ENCODE data around the gene FIBCD1. TPM values are rescaled to one million over a fixed set of nuclear protein-coding genes. Genes with fewer than 3 reads are reported as not detected.
"Not testable (repeated sequence)": the region's sequence is repeated elsewhere in the genome, so short reads cannot be mapped to it uniquely, and the experiment has no call there.

FIBCD1 gene
- total RNA-seq, 1 donor, result not detected

DNA sequence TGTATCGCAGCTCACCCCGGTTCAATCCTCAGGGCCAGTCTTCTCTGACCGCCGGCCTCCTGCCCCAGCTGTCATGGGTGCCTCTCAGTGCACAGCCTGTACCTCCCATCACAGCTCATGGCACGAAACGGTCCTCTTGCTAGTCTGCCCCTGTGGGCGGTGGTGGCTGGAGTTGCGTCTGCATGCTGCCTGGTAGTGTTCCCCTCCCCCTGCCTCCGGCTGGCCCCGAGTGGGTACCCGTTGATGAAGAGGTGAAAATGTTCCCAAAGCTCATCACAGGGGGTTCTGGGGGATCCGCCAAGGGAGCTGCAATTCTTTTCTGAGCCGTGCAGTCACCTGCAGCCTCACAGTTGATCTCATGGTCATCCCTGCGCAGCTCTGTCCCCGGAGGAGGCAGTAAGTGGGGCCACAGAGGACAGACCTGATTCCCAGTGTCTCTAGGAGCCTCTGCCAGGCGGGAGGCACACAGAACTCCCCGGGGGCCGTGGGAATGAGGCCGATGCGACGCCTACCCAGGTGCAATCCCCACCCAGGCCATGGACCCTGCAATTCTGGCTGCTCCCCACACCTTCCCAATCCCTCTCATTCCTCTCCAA is 34.7 kb upstream of the FIBCD1 start:
- no peak for DNase-seq (ENCODE audit: low read depth in 2 of 3, low spot score in 2 of 3)

DNA sequence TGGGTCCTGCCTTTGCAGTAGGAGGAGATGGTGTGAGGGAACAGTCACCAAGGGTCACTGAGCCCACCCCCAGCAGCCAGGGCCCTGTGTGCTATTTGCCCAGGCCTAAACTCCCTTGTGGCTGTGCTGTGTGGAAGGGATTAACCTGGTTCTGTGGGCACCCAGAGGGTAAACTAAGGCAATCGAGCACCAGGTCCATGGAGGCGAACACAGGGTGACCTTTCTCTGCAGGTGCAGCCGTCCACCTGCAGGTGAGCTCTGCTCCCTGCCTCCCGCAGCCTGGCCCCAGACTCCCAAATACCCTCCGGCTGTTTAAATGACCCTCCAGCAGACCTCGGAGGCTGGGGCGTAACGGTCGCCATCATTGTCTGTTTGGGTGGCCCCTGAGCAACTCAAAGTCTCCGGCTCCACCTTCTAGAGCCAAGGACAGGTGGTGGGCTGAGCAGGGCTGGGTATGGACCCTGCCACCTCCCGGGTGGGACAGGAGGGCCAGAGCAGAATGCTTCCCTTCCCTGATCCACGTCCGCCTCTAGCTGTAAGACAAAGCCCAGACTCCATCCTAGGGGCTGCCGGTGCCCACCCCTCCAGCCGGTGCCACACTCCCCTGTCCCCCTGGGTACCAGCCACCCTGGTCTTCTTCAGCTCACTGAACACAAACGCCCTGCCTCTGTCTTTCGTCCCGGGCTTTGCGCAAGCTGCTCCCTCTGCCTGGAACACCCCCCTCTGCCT is 34.1 kb upstream of the FIBCD1 start:
- no peak for DNase-seq (ENCODE audit: low read depth in 2 of 3, low spot score in 2 of 3)

DNA sequence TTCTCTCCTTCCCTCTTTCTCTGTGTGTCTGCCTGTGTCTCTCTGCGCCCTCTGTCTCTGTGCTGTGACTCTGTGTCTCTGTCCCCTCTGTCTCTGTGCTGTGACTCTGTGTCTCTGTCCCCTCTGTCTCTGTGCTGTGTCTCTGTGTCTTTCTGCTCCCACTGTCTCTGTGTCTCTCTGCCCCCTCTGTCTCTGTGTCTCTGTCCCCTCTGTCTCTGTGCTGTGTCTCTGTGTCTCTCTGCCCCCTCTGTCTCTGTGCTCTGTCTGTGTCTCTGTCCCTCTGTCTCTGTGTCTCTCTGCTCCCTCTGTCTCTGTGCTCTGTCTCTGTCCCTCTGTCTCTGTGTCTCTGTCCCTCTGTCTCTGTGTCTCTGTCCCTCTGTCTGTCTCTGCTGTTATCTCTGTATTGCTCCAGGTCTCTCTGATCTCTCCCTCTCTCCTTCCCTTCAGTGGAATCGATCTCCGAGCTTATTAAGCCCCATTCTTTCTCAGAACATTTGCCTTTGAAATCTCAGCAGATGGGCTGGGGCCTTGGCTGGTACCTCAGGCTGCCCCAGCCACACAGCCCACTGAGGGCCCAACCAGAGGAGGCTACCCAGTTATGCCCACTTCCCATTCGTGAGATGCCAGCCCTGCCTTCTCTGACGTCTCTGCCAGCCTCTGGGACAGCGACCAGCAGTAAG is 33.4 kb upstream of the FIBCD1 start:
- DNase-seq (ENCODE audit: low read depth in 2 of 3, low spot score in 2 of 3), result no peak

DNA sequence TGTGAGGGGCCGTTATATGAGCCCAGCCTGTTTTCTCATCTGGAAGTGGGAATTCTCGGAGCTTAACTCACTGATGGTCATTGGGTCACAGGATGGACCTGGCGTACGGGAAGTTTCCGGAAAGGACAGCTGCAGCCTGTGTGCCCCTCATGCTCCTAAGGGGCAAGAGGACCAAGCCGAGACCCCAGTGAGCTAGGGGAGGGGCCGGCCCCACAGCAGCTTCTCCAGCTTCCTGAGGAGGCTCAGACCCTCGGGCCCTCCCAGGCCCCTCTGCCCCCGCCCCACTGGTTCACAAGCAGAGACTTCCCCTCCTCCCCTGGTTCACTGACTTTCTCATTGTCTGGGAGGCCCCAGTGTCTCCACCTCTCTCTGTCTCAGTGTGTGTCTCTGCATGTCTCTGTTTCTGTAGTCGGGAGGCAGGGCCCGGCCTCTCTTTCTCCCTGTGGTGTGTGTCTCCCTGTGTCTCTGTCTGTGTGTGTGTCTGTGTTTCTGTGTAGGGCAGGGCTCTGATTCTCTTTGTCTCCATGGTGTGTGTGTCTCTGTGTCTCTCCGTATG is 32.3 kb upstream of the FIBCD1 start:
- no peak for DNase-seq (ENCODE audit: low read depth in 2 of 3, low spot score in 2 of 3)

- DNase-seq (ENCODE audit: low read depth in 2 of 3, low spot score in 2 of 3), result no peak
Observed at GRCh38 chr9:130970855-130971254, 31.8 kb upstream of the FIBCD1 start.

- no peak for DNase-seq (ENCODE audit: low read depth in 2 of 3, low spot score in 2 of 3)
Observed at GRCh38 chr9:130970052-130970451, 31.0 kb upstream of the FIBCD1 start.

DNA sequence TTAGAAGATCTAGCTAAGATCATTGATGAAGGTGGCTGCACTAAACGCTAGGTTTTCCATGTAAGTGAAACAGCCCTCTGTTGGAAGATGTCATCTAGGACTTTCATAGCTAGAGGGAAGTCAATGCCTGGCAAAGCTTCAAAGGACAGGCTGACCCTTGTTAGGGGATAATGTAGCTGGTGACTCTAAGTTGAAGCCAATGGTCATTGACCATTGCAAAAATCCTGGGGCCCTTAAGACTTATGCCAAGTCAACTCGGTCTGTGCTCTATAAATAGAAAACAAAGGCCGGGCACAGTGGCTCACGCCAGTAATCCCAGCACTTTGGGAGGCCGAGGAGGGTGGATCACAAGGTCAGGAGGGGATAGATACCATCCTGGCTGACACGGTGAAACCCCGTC is 26.6 kb upstream of the FIBCD1 start:
- DNase-seq (ENCODE audit: low read depth in 2 of 3, low spot score in 2 of 3), result no peak

DNA sequence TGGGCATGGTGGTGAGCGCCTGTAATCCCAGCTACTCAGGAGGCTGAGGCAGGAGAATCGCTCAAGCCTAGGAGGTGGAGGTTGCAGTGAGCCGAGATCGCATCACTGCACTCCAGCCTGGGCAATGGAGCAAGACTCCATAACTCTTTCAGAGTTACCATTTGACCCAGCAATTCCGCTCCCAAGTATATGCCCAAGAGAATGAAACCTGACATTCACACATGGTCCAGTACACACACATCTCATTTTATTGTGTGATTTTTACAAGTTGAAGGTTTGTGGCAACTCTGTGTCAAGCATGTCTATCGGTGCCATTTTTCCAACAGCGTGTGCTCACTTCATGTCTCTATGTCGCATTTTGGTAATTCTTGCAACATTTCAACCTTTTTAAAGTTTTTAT is 24.9 kb upstream of the FIBCD1 start:
- no peak for DNase-seq (ENCODE audit: low read depth in 2 of 3, low spot score in 2 of 3)

DNA sequence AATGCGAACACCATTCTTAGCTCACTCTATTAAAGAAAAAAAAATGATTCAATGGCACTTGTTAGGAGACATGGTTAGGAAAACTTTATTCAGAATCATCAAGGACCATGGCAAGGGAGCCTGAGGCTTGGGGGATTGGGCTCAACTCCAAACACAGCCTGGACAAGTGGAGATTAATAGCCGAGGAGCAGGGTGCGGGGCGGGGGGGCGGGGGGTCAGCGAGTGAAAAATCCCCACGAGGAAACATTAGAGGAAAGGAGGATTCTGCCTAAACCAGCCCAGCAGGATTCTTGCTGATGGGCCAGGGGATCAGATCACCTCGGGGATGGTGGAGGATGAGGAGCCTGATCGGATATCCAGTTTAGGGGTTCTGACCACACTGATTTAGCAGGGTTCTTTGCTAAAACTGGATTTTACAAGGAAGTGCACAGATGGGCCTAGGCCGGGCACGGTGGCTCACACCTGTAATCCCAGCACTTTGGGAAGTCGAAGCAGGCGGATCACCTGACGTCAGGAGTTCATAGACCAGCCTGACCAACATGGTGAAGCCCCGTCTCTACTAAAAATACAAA is 24.4 kb upstream of the FIBCD1 start:
- no peak for DNase-seq (ENCODE audit: low read depth in 2 of 3, low spot score in 2 of 3)

GRCh38 chr9:130962418-130963316 is 23.6 kb upstream of the FIBCD1 start:
- no peak for DNase-seq (ENCODE audit: low read depth in 2 of 3, low spot score in 2 of 3)

DNA sequence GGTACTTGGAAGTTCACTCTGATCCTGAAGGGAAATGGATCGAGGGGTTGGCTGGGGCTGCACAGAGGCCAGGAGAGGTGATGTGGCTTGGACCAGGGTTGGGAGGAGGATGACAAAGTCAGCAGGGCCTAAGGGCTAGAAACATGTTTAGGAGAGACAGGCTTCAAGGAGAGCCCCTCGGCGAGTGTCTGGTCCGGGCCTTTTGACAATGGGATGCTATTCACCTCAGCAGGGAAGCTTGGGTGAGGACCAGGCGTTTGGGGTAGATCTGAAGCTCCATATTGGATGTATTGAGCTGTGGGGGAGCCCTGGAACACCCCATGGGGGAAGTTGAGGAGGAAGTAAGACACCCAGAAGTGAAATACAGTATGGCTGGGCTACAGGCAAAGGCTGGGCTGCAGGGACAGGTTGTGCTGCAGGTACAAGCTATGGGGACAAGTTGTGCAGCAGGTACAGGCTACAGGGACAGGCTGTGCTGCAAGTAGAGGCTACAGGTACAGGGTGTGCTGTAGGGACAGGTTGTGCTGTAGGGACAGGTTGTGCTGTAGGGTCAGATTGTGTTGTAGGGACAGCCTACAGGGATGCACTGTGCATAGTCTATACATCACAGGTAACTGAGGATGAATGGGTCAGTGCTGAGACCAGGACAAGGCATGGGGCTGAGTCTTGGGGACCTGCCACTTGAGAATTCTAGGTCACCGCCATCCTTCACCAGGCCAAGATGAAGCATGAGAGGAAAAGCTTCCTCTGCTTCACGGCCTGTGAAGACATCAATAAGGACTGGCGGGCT is 22.7 kb upstream of the FIBCD1 start:
- DNase-seq (ENCODE audit: low read depth in 2 of 3, low spot score in 2 of 3), result no peak

DNA sequence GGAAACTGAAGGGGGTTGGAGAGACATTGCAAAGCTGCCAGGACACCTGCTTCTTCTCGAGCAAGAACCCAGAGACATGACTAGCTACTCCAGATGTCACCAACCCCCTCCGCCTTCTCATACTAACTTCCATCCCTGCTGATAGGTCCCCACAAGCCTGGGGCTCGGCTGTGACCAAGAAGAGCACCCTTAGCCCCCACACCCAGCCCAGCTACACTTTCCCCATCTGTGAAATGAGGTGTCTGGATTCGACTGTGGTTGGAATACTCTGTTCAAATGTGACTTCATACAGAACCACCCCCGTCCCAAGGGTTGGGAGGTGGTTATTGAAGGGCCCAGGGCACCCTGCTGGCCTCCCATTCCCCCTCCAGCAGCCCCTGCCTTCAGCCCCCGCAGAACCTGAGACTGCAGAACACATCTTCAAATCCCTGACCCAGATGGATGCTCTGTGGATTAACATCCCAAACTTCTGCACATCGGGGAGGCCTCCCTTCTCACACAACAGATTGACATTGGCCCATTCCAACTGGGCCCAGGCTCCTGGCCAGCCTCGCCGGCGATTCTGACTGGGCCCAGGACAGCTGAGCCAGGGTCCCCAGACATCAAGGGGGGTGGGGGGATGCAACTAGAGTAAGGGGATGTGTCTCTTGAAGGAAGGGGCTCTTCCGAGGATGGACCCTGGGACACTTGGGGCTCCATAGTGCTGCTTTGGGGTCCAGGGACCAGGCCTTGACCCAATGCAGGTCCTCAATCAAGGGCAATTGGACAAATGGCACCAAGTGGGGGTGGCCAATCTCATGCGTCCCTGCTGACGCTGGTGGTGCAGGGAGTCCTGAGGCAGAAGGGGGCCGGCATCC is 21.7 kb upstream of the FIBCD1 start:
- DNase-seq (ENCODE audit: low read depth in 2 of 3, low spot score in 2 of 3), result no peak

GRCh38 chr9:130959809-130960334 is 20.8 kb upstream of the FIBCD1 start:
- no peak for DNase-seq (ENCODE audit: low read depth in 2 of 3, low spot score in 2 of 3)

GRCh38 chr9:130958564-130958963 is 19.5 kb upstream of the FIBCD1 start:
- not testable (repeated sequence) for DNase-seq (ENCODE audit: low read depth in 2 of 3, low spot score in 2 of 3)

DNA sequence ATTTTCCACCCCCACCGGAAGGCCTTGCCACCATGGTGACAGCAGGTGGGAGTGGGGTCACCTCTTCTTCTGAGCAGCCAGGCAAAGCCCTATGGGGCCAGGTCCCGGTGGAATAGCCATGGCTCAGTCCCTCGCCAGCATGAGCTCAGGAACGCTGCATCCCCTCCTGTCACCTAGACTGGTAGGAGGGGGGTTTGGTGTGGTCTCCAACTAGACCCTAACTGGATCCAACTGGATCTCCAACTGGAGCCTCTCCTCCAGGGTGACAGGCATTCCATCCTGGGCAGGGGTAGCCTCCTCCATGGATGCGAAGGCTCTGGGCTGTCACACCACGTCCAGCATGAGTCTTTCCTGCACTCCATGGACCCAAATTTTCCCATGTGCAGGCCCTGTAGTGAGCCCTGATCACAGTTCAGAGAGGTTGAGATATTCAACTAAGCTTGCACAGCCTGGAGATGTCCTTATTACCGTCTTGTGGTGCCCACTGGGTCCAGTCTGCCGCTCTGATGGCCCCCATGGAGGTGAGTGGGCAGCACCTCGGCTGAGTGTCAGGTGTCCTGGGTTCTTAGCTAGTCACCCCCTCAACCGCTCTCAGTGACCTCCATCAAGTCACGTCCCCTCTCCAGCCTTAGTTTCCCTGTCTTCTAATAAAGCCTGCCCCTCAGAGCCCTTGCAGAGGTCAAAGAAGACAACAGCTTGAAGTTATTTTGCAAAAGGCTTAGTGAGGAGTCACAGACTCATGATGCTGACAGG is 18.6 kb upstream of the FIBCD1 start:
- DNase-seq (ENCODE audit: low read depth in 2 of 3, low spot score in 2 of 3), result no peak

DNA sequence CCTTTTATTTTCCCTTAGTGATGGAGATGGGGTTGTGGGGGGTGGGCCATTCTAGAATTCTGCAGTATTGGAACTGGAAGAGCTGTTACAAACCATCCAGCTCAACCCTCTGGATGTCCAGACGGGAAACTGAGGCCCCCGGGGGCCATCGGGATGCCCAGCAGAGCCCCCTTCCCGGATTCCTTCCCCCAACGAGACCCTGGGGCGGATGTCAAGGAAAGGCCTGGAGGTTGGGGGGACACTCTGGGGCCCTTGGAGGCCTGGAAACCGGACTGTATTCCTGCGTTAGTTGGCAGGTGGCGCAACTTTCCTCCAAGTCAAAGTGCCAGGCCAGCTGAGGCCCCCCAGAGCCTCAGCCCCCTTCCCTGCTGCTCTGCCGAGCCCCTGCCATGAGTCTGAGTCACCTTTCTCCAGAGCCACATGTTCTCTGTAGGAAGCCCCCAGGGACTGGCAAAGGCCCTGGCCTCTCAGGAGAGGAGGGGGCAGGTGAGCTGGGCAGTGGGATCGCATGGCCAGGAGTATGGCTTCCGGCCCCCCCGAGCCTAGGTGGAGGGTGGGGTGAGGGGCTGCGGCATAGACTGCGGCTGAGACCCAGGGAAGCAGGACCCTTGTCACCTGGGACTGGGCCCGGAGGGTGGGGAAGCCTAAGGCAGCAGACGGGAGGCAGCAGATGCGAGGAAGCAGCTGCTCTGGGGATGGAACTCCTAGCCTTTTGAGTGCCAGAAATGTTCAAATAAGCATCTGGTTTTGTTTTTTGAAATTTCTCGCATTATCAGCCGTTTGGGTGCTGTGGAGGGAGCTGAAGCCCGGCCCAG is 17.8 kb upstream of the FIBCD1 start:
- DNase-seq (ENCODE audit: low read depth in 2 of 3, low spot score in 2 of 3), result no peak
